GM21737 (cell line): ENCODE measurements around the gene TSPAN31.

ENCODE experiments used
- ATAC-seq: cut with Tn5 transposase; IDR thresholded peaks from one replicate; pipeline ENCODE4 v1.9.1; 2021; ENCODE audit warnings: mild to moderate bottlenecking, moderate library complexity; ENCODE audit not compliant: unreplicated experiment

TSPAN31 gene

DNA sequence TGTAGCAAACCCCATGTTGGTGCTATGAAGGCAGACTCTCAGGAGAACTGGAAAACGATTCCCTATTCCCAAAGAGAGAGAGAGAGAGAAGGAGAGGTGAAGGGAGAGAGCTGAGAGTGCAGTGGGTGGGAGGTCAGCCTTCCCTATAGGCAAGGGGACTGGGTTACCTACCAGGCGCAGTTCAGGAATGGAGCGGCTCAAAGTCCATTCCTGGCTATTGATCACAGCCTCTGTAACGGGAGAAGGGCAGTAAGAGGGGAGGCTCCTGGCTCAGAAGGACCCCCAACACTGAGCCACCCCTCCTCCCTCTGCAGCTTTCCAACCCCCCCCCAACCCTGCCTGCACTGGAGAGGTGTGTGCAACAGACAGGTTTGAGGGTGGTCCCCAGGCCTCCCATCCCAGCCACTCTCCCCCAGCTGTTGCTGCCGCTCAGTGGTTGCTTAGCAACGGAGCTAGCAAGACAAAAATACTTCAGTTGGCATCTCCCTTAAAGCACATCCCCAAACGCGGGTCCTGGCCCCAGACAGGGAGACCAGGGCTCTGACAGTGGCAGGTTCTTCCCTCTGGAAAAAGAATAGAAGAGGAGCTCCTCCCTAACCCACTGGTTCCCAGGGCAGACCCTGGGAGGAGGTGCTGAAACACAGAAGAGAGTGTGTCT, 9.5 kb upstream of the TSPAN31 start:
- no peak for ATAC-seq

DNA sequence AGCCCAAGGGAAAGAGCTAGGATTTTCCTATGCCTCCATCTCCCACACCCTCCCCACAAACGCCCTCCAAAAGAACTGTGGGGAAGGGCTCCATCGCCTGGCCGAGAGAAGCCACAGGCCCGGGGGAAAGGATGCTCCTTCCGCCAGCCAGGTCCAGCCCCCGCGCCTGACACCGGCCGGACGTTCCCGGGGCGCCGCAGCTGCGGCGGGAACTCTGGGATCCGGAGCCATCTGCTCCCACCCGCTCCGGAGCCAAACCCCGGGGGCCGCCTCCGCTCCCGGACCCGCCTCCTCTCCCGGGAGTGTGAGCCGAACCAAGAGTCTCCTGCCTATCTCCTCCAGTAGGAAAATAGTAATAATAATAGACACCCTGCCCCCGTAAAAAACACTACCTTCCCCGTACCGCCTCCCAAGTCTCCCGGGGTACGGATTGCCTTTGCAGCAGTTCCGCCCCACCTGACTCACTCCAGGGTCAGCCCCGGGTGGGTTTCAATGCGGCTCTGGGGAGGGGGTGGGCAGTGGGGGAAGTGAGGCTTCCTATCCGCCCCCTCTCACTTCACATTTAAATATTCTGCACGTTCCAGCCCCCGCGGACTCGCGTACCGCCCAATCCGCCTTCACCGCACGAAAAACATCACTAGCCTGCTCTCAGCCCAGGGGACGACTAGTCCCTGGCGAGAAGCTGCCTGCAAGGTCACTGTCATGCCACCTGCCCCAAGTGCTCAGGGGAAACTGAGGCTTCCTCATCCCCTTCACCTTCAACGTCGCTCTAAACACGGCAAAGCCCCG, 8.7 kb upstream of the TSPAN31 start:
- ATAC-seq, result no peak

DNA sequence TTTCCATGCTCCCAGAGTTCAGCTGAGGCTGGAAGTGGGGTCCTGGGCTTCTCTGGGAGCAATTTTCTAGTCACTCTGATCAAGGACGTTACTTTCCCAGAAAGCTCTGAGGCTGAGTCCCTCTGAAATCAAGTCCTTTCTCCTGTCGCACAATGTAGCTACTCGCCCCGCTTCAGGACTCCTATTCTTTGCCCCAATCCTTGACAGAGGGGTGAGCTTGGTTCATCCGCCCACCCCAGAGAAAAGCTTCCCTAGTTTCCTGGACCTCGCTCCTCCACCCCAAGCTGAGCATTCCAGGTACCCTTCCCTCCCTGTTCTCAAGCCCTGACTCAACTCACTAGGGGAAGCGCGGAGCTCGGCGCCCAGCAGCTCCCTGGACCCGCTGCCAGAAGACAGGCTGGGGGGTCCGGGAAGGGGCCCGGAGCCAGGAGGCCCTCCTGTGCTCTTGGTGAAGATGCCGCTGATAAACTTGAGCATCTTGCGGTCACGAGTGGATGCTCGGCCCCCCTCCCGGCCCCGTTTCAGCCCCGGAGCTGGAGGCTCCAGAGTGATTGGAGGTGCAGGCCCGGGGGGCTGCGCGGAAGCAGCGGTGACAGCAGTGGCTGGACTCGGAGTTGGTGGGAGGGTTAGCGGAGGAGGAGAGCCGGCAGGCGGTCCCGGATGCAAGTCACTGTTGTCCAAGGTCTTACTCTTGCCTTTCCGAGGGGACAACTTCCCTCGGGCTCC, 7.9 kb upstream of the TSPAN31 start:
- no peak for ATAC-seq

DNA sequence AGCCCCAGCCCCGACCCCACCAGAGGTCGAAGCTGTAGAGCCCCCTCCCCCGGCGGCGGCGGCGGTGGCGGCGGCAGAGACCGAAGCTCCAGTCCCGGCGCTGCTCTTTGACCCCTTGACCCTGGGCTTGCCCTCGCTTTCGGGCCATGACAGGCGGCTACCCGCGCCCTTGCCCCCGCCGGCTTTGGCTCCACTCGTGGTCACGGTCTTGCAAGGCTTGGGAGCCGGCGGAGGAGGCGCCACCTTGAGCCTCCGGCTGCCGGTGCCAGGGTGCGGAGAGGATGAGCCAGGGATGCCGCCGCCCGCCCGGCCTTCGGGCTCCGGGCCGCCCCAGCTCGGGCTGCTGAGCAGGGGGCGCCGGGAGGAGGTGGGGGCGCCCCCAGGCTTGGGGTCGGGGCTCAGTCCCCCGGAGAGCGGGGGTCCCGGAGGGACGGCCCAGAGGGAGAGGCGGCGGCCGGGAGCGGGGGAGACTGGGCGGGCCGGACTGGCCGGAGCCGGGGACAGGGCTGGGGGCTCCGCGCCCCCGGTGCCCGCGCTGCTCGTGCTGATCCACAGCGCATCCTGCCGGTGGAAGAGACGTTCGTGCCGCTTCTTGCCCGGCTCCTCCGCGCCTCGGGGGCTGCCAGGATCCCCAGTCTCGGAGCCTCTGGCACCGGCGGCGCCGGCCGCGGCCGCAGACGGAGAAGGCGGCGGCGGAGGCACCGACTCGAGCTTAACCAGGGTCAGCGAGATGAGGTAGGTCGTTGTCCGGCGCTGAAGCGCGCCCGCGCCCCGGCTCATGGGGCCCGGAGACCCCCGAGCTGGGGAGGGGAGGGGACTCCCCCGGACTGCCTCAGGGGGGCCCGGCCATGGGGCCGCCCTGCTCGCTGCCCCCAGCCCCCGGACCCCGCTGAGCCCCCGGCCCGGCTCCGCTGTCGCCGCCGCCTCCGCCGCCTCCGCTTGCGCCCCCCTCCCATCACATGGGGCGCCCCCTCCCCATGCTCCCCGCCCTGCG, 7.1 kb upstream of the TSPAN31 start:
- no peak for ATAC-seq

DNA sequence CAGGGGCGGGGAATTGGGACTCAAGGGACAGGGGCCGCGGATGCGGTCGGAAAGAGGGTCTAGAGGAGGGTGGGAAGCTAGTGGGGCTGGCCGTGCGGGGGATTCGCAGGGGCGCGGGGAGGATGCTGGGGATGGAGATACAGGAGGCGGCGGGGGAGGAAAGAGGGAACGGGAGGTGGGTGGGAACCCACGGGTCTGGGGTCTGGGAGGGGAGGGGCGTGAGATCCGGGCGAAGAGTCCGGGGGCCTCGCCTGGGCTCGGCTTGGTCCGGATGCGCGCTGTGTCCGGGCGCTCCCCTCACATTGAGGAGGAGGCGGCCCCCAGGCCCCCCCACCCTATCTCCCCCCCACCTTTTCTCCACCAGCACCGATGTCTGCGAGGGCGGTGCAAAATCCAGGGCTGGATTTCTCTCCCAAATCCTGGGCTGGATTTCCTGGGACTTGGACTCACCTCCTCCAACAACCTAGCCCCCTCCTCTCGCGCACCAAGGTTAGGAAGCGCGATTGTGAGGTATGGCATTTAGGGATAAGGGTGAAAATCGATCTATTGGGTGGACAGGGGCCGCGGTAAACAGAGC, 6.1 kb upstream of the TSPAN31 start, which contains the start of gene AGAP2:
TSS of gene AGAP2 (minus strand) at position 82 of the 577 bp plus-strand sequence. CDS start 496 bp downstream, outside the sequence.
- ATAC-seq, result no peak

DNA sequence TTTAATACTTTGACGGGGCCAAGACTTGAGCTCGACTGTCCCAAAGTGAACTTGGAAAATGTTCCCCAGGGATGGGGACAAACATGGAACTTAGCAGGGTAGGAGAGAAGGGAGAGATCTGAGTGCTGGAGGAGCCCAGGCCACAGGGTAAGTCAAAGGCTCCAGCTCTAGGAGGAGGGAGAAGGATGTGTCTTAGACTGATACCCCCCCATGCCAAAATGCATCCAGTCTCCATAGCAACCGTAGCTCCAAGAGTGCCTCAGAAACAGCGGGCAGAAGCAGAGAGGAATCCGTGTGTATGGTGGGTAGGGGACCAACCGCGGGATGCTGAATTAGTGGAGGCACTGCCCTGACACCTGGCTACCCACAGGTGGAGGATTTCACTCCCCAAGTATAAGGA, 5.5 kb upstream of the TSPAN31 start:
- ATAC-seq, result no peak

DNA sequence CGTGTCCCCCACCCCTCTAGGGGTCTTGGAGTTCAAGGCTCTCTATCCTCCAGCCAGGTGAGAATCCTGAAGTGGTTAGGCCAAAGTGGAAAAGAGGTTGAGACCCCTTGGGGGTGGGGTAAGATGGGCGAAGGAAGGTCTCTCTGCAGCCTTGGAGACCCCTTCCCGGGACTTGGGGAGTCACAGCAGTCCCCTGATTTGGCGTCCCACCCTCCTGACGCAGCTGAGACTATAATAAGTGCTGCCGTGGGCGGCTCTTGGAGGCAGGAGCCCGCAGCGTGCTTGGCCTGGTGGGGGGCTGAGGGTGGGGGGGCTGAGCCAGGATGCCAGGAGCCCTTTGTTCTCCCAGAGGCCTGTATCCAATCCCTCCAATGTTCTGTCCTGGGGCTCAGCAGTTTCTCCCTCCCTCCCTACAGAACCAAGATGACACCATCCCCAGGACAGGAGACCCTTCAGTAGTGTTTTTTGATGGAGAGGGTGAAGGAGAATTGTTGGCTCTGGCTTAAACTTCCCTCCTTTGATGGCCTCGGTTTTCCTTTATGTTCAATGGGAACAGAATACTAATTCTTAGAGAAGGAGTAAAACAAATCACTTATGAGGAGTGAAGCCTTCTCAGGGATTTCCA, 4.8 kb upstream of the TSPAN31 start:
- ATAC-seq, result no peak

DNA sequence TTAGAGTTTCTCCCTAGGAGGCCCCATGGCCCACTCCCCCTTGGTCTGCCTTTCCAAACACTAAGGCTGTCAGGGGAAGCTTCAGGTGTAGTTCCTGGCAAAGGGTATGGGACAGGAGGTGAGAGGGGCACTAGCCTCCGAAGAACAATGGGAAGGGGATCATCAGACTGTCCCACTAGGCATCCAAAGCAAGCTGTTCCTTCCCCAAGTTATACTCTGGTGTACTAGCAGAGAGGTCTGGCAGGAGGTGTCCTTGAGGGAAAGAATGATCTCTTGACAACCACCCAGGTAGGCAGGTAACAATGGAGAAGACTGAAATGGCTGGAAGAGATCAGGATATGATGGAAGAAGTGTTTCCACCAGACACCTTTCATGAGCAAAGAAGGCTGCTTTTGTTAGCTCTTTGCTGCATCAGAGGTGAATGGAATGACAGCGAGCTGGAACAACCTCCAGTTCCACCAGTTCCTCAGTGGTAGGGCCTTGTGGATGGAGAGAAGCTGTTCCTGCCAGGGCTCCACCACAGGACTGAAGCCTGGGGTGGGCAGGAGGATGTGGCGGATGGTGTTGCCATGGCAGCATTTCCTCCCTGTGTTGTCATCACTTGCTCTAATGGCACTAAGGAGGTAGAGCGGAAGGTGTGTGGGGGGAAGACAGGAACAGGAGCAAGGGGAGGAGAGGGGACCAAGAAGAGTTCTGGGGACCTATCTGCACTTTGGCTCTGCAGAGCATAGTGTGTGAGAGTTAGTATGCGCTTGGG, 4.0 kb upstream of the TSPAN31 start:
- peak; percentile 46 for ATAC-seq

DNA sequence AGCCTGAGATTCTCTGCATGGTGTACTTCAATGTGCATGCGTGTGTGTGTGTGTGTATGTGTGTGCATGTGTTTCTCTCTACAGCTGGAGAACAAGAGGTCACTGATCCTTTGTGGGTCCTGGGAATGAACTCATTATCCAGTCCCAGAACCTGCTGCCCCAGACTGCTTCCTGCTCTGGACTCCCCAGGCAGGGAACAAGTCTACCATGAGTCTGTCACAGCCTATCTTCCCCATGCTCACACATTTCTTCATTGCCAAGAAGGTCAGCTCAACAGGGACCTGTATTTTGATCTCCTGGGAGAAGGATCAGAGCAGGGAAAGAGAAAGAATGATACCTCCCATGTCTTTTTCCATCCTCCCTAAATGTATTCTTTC, 3.4 kb upstream of the TSPAN31 start:
- ATAC-seq, result no peak

DNA sequence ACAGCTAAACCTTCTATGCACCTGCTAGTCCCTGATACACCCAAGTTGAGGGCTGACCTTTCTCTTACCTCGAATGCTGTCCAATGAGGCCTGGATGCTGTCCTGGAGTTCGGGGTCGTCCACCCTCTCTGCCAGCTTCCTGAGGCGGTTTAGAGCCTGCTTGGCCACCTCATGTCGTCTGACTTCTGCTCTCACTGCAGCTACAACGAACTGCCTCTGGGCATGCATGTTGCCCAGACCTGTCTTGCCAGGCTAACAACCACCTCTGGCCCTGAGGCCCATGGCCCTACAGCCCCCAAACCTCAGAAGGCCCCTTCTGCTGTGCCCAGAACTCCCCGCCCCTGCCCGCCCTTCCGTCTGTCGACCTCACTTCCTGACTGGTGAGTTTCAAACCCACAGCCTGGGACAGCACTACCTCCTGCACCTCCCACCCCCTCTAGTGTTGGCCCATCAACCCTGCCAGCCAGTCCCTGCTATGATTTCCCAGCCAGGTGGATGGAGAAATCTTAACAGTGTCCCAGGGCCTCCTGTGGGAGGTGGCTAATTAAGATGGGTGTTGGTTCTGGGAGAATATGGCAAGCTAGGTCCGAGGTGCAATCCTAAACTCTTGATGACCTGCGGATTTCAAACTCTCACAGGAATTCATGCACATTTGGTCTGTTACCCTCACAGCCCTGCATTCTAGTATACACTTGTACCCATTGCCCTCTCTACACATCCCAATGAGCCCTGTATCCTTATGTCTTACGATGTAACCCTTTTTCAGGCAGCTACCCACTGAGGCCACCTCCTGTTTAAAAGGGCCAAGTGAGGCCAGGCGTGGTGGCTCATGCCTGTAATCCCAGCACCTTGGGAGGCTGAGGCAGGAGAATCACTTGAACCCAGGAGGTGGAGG, 2.7 kb upstream of the TSPAN31 start:
- ATAC-seq, result peak; percentile 58

DNA sequence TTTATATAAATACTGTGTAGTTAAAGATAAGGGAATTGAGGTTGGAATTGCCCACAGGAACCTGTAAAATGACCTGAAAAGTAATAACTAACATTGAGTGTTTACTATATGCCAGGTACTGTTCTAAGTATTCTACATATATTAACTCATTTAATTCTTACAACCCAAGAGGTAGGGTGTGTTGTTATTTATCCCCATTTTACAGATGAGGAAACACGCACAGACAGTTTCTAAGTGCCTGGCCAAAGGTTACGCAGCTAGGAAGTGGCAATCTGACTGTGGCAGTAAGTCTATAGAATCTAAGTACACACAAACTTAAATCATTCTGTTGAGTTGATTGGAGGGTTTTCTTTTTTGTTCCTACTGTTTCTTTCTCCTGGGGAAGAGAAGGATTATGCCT, 1.1 kb upstream of the TSPAN31 start:
- no peak for ATAC-seq

DNA sequence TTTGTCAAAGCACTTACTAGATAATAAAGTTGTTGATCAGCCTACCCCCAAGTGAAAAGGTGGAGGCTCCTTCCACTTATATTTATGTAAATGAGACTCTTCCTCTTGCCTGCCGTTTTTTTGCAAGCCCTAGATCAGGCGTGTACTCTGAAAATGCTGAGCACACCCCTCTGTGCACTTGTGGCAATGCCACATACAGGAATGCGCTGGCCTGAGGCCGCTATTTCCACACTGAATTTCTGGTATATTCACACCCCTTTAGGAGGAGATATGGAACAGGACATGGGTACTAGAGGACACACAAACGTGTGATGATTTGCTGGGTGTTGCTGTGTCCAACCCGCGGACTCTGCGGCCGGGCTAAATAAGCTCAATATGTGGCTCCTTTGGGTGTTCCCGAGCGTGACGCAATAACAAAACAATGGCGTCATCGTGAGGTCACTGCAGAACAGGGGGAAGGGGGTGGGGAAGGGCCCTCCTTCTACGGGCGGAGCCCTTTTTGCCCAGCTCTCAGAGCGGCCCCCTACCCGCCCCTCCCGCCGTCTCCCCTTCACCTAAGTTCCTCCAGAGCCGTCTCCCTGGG, 554 bp upstream of the TSPAN31 start:
- ATAC-seq, result peak; percentile 37

DNA sequence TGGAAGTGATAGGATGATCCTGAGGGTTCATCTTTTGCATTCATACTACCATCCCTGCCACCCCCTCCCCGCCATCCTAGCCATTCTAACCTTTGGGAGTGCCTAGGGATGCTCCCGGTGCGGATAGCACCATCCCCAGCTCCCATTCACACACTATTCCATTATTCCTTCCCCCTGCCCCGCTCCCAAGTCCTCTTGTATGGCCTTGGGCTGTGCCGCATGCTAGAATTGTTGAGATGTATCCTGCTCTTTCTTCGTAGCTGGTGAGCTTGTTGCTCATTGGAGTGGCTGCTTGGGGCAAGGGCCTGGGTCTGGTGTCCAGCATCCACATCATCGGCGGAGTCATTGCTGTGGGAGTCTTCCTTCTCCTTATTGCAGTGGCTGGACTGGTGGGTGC, 644 bp downstream of the TSPAN31 start:
- ATAC-seq, result no peak

DNA sequence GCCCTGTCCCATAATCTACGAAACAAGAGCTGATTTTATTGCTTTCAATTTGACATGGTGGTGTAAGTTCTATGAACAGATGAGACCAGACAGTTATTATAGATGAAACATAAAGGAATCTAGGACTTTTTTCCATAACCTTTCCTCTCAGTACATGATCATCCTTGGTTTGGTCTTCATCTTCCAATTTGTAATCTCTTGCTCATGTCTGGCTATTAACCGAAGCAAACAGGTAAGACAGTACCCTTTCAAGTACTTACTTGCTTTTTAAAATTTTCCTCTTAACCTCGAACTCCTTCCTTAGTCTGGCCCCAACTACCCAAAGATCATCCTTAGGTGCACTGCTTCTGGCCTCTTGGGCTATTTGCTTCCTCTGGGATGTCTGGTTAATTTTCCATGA, 1.2 kb downstream of the TSPAN31 start:
- no peak for ATAC-seq

DNA sequence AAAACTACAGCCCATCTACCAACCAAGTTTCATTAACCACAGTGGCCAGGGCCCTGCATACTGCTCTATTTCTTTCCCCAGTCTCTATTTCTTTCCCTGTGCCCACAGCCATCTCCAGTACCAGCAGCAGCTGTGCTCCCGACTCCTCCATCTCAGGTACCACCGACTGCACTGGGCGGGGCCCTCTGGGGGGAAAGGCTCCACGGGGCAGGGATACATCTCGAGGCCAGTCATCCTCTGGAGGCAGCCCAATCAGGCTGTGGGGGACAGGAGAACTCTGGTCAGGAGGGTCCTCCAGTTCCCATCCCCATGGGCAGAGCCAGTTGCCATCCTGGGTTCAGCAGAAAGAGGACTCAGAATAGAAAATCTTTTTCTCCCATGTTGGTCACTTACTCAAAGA, 4.2 kb downstream of the TSPAN31 start:
- ATAC-seq, result no peak

DNA sequence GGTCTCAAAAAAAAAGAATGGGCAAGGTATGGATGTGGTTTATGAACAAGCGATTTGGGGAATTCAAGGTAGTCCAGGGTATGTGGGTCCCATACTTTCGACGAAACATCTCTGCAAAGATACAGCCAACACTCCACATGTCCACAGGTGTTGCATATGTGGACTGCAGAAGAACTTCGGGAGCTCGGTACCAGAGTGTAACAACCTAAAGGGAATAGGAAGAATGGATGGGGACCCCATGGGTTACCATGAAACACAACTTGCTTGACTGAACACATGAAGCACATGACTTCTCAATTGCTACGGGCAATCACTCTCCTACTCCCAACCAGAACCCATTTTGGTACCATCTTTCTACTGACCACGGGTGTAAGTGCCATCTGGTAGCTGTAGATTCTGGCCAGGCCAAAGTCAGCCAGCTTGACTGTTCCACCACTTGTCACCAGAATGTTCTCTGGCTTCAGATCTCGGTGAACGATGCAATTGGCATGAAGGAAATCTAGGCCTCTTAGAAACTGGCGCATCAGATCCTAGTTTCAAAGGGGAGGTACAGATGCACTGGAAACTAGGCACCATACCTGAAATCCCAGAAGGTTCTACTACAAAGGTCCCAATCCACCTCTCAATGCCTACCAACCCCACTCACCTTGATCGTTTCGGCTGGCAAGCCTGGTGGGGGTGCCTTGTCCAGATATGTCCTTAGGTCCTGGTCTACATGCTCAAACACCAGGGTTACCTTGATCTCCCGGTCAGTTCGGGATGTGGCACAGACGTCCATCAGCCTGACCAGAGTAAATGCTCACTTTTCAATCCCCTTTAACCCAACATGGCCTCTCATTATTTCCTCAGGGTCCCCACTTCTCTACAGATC, 6.0 kb downstream of the TSPAN31 start:
- ATAC-seq, result no peak

DNA sequence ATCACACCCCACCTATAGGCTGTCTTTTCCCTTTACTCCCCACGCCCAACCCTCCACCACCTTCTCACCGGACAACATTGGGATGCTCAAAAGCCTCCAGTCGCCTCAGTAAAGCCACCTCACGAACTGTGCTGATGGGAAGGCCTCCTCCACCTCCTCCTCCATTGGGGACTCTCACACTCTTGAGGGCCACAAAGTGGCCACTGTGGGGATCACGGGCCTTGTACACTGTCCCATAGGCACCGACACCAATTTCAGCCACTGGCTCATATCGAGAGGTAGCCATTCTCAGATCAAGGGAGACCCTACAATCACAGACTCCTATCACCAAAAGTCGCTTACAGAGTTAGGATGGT, 6.6 kb downstream of the TSPAN31 start:
- no peak for ATAC-seq
